ENCODE measurements around the gene TCF12.

- no peak for TF ChIP-seq CTCF (IDR thresholded peaks at IDR 0.05)
- TF ChIP-seq SIN3A (IDR thresholded peaks at IDR 0.05; ENCODE audit: borderline replicate concordance, insufficient read depth, low read depth, low read length) = no peak
- TF ChIP-seq POLR2AphosphoS5 (IDR thresholded peaks at IDR 0.05; ENCODE audit: low read depth, low read length) = no peak
- TF ChIP-seq TCF7L2 (IDR thresholded peaks at IDR 0.05; ENCODE audit: low read depth, low read length) = no peak
- no peak for TF ChIP-seq REST (IDR thresholded peaks at IDR 0.05; ENCODE audit: insufficient read depth in 1 of 2, low read depth in 2 of 2, low read length in 1 of 2)
These were observed 214.9 kb downstream of the TCF12 start for GRCh38 chr15:57133127-57133968.
